Panc1 (cell line): ENCODE measurements around the gene KRT15. TPM values are rescaled to one million over a fixed set of nuclear protein-coding genes. Genes with fewer than 3 reads are reported as not detected.

ENCODE experiments used
- ATAC-seq: fragments of 200-7000 bp; cut with Tn5 transposase; 2 replicates; pipeline ENCODE4 v1.9.1; 2020; ENCODE audit warnings: mild to moderate bottlenecking, moderate library complexity
- BruUV-seq: library from RNA; stranded (reverse); fragments of 400-500 nt; replicated peaks from 2 replicates; lab custom pipeline; 2021; lab: Mats Ljungman, UMichigan
- CTCF ChIA-PET: fragments of 300-600 bp; sonication (Branson Sonifier 250); formaldehyde crosslinking; loops from one replicate; lab custom pipeline; 2022; ENCODE audit warnings: antibody characterized with exemption; lab: Charles Lee
- POLR2A ChIA-PET: fragments of 300-600 bp; sonication (Branson Sonifier 250); formaldehyde crosslinking; loops from one replicate; lab custom pipeline; 2022; ENCODE audit warnings: antibody characterized with exemption; lab: Charles Lee
- DNase-seq: peaks from one replicate; pipeline ENCODE4 v3.0.0-alpha.2; 2010; ENCODE audit warnings: low read depth, low spot score
- H3K27ac ChIP-seq: 2 replicates; pipeline ENCODE4 v1.5.1; 2011; ENCODE audit warnings: mild to moderate bottlenecking, low read length, inconsistent platforms
- H3K27me3 ChIP-seq: fragments of 200-500 bp; sonication (Bioruptor generic); 2 replicates; pipeline ENCODE4 v1.6.0; 2014; ENCODE audit warnings: low read length, inconsistent platforms; ENCODE audit not compliant: control insufficient read depth, insufficient read depth
- H3K36me3 ChIP-seq: fragments of 200-500 bp; sonication (Bioruptor generic); 2 replicates; pipeline ENCODE4 v1.5.1; 2014; ENCODE audit warnings: inconsistent platforms, mild to moderate bottlenecking, low read length, moderate library complexity; ENCODE audit not compliant: control insufficient read depth, insufficient read depth
- H3K4me1 ChIP-seq: 2 replicates; pipeline ENCODE4 v1.5.1; 2011; ENCODE audit warnings: inconsistent platforms, mild to moderate bottlenecking, low read length, moderate library complexity; ENCODE audit not compliant: control insufficient read depth, insufficient read depth
- H3K4me3 ChIP-seq, 2 experiments: 2 replicates each; pipeline ENCODE4 v1.5.1; 2011 to 2012; ENCODE audit warnings: low read depth in 2 of 2, low read length in 2 of 2, mild to moderate bottlenecking in 2 of 2, inconsistent platforms in 1 of 2, moderate library complexity in 1 of 2
- H3K9me3 ChIP-seq: fragments of 200-500 bp; sonication (Bioruptor generic); 2 replicates; pipeline ENCODE4 v1.5.1; 2014; ENCODE audit warnings: low read depth, mild to moderate bottlenecking, inconsistent platforms, low read length, moderate library complexity; ENCODE audit not compliant: control insufficient read depth, insufficient read depth
- POLR2AphosphoS5 ChIP-seq: IDR thresholded peaks from 2 replicates; pipeline ENCODE4 v1.6.1; 2012; ENCODE audit warnings: mild to moderate bottlenecking, low read depth, low read length, moderate library complexity
- SIN3A ChIP-seq: IDR thresholded peaks from 2 replicates; pipeline ENCODE4 v1.6.1; 2012; ENCODE audit warnings: low read depth, mild to moderate bottlenecking, low read length, moderate library complexity, borderline replicate concordance; ENCODE audit not compliant: insufficient read depth
- TCF7L2 ChIP-seq: IDR thresholded peaks from 2 replicates; pipeline ENCODE4 v1.6.1; 2011; ENCODE audit warnings: mild to moderate bottlenecking, low read depth, low read length, inconsistent platforms
- in situ Hi-C: cut with HindIII; loops from 2 replicates; pipeline ENCODE4 v1.10.0; 2016; ENCODE audit warnings: low sequenced_read_pairs, low pct_unique_long_range_greater_than_20kb
- intact Hi-C: fragments of 100-400 bp; cut with micrococcal nuclease; formaldehyde crosslinking; loops from one replicate; pipeline ENCODE4 v1.10.0; 2022; ENCODE audit not compliant: unreplicated experiment
- total RNA-seq: library from RNA; stranded (reverse); gene quantifications from one replicate; pipeline ENCODE4 v1.2.1, GENCODE V29; 2021; ENCODE audit not compliant: unreplicated experiment
- TF ChIP-seq, protein P1 (sequence below), 2 experiments: IDR thresholded peaks; 2 replicates each; pipeline ENCODE4 v1.6.1; 2011 to 2012; ENCODE audit warnings: low read depth in 2 of 2, control low read depth in 1 of 2, low read length in 1 of 2, mild to moderate bottlenecking in 1 of 2, moderate library complexity in 1 of 2; ENCODE audit not compliant: insufficient read depth in 1 of 2
- TF ChIP-seq, protein P2 (sequence below): fragments of 450-650 bp; IDR thresholded peaks from 2 replicates; pipeline ENCODE4 v1.5.1; 2017; ENCODE audit warnings: mild to moderate bottlenecking

The KRT15 gene
- total RNA-seq, 1 experiment from 2014 or later: 70.4 TPM

DNA sequence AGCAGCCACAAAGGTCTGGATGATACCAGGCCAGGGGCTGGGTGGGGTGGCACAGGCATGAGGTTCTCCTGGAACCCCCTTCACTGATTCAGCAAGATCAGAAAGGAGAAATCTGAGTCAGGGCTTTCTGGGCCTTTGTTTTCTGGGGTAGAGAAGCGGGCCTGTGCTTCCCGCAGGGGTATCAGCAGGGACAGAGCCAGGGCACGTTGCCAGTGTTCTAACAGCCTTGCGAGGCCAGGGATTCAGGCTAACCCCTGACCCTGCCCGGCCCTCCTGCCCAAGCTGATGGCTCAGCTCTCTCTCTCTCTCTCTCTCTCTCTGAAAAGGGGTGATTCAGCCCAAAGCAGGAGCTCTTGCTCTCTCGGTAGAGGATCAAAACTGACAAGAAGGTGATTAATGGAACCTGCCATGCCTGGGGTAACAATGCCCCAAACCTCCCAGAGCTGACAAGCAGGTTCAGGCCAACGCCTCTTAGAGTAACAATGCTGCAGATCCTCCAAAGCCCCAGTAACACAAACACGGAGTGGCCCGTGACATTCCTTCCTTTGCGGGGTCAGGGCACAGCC, 11.3 kb downstream of the KRT15 start:
- no peak for DNase-seq

DNA sequence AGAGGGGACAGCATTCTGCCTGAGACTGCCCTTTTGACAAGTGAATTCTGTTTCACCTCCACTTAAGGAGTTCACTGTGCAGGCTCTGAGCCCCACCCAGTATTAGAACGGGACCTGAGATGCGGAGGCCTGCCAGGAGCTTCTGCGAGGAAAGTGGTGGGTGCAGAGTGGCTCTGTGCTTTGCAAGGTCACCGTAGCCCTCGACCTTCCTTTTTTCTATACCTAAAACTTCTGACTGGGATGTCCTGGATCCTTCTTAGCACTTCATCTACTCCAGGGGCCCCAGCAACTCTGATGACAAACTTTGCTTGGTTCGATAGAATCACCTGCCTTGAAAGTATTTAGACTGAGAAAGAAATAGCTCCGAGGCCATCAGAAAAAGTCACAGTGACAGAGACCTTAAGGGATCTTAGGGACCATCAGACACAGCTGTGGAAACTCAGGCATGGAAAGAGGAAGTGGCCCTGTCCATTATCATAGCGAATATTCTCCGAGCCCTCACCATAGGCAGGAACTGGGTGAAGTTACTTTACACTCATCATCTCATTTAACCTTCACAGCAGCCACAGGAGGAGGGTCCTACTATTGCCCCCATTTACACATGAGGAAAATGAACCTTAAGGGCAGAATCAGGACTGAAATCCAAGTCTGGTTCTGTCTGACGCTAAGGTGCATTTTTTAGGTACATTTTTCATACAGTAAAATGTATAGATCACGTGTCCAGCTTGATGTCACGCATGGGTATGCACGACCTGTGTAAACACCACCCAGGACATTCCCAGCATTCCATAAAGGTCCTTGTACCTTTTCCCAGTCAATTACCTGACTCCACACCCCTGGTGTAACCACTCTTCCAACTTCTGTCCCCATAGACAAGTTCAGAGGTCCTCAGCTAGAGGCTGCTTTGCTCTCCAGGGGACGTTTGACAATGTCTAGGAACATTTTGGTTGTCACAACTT, 12.6 kb downstream of the KRT15 start:
- H3K36me3 ChIP-seq: no peaks in the 10 kb centered on the region
- H3K27me3 ChIP-seq: no peaks in the 10 kb centered on the region
- no TSS peak for BruUV-seq
- H3K9me3 ChIP-seq: no peaks in the 10 kb centered on the region
- POLR2A ChIA-PET: no interaction called here
- CTCF ChIA-PET: no interaction called here
- no peak for DNase-seq
- intact Hi-C loops (no loop called here), in situ Hi-C loops (no loop called here)
- peaks cover 21% of the 10 kb centered on the region for H3K4me1 ChIP-seq
- peak overlapping the region; percentile 67; the same call in 1 of the 2 replicates for H3K27ac ChIP-seq
- no peak for ATAC-seq
- no peak for TF ChIP-seq SIN3A
- no peak for TF ChIP-seq POLR2AphosphoS5
- no peak for TF ChIP-seq TCF7L2
- TF ChIP-seq, protein P1, sequence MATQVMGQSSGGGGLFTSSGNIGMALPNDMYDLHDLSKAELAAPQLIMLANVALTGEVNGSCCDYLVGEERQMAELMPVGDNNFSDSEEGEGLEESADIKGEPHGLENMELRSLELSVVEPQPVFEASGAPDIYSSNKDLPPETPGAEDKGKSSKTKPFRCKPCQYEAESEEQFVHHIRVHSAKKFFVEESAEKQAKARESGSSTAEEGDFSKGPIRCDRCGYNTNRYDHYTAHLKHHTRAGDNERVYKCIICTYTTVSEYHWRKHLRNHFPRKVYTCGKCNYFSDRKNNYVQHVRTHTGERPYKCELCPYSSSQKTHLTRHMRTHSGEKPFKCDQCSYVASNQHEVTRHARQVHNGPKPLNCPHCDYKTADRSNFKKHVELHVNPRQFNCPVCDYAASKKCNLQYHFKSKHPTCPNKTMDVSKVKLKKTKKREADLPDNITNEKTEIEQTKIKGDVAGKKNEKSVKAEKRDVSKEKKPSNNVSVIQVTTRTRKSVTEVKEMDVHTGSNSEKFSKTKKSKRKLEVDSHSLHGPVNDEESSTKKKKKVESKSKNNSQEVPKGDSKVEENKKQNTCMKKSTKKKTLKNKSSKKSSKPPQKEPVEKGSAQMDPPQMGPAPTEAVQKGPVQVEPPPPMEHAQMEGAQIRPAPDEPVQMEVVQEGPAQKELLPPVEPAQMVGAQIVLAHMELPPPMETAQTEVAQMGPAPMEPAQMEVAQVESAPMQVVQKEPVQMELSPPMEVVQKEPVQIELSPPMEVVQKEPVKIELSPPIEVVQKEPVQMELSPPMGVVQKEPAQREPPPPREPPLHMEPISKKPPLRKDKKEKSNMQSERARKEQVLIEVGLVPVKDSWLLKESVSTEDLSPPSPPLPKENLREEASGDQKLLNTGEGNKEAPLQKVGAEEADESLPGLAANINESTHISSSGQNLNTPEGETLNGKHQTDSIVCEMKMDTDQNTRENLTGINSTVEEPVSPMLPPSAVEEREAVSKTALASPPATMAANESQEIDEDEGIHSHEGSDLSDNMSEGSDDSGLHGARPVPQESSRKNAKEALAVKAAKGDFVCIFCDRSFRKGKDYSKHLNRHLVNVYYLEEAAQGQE (IDR thresholded peaks at IDR 0.05; ENCODE audit: insufficient read depth in 1 of 2, low read depth in 2 of 2, low read length in 1 of 2): no peak
- TF ChIP-seq, protein P2, sequence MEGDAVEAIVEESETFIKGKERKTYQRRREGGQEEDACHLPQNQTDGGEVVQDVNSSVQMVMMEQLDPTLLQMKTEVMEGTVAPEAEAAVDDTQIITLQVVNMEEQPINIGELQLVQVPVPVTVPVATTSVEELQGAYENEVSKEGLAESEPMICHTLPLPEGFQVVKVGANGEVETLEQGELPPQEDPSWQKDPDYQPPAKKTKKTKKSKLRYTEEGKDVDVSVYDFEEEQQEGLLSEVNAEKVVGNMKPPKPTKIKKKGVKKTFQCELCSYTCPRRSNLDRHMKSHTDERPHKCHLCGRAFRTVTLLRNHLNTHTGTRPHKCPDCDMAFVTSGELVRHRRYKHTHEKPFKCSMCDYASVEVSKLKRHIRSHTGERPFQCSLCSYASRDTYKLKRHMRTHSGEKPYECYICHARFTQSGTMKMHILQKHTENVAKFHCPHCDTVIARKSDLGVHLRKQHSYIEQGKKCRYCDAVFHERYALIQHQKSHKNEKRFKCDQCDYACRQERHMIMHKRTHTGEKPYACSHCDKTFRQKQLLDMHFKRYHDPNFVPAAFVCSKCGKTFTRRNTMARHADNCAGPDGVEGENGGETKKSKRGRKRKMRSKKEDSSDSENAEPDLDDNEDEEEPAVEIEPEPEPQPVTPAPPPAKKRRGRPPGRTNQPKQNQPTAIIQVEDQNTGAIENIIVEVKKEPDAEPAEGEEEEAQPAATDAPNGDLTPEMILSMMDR: no peak
- H3K4me3 ChIP-seq: no peak overlapping the region

More for the DNA sequence above, 11.3 kb downstream of the KRT15 start:
- ATAC-seq: no peak
- BruUV-seq: no TSS peak
- no peak overlapping the region for H3K4me3 ChIP-seq
- H3K36me3 ChIP-seq: no peaks in the 10 kb centered on the region
- TF ChIP-seq TCF7L2 (no peak), POLR2AphosphoS5 (no peak), SIN3A (no peak)
- TF ChIP-seq, protein P2: no peak
- TF ChIP-seq, protein P1 (IDR thresholded peaks at IDR 0.05; ENCODE audit: insufficient read depth in 1 of 2, low read depth in 2 of 2, low read length in 1 of 2): no peak
- ChIA-PET POLR2A (no interaction called here), CTCF (interaction anchor here (0.8 kb wide), 1 partner anchor 141 kb away, joined by 3 read pairs; no protein-coding TSS in a partner anchor)
- H3K27ac ChIP-seq: peak overlapping the region; percentile 67
- intact Hi-C loops (no loop called here), in situ Hi-C loops (no loop called here)
- no peaks in the 10 kb centered on the region for H3K9me3 ChIP-seq
- peaks cover 29% of the 10 kb centered on the region for H3K4me1 ChIP-seq
- H3K27me3 ChIP-seq: no peaks in the 10 kb centered on the region
